ENCODE data around the gene HIPK2. TPM values are rescaled to one million over a fixed set of nuclear protein-coding genes. Genes with fewer than 3 reads are reported as not detected.
A peak's percentile ranks its signal among the peaks of the same experiment; 100 is the strongest.
"Not testable (repeated sequence)": the region's sequence is repeated elsewhere in the genome, so short reads cannot be mapped to it uniquely, and the experiment has no call there.

Gene HIPK2
- total and polyA plus RNA-seq, 2 experiments from 2014 or later, result 7.3 to 16.9 TPM

- no peak for TF ChIP-seq POLR2AphosphoS5 (IDR thresholded peaks at IDR 0.05; ENCODE audit: low read depth)
- TF ChIP-seq CREB1 (CRISPR knock-in tag; IDR thresholded peaks at IDR 0.05; ENCODE audit: low read depth), result no peak
Measured at GRCh38 chr7:139614886-139615285, 162.9 kb downstream of the HIPK2 start (continued).

DNA sequence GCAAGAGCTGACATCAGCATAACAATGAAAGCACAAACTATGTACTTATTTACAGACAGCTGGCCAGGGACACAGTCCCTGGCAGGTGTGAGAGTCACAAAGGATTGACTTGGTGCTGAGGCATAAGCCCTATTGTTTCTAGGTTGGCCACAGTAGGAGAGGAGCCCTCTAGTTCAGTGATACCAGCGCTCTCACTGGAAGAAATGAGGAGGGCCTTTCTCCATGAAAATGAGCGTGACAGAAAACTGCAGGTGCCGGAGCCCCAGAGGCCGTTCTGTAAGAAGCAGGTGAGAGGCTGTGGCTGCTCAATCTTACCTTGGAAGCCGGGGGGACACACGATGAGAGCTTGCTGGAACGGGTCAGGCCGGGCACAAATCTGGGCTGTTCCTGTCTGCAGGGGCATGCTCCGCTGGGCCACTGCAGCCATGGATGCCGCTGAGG lies 163.8 kb downstream of the HIPK2 start:
- no peaks in the 10 kb centered on the region for H3K27me3 ChIP-seq (ENCODE audit: insufficient read depth)
- H3K4me2 ChIP-seq, result no peak overlapping the region
- H3K79me2 ChIP-seq (replicated peaks; ENCODE audit: insufficient read depth), result no peaks in the 10 kb centered on the region
- Mint-ChIP-seq H3K4me3 (no peak overlapping the region), H3K27ac (peak overlapping the region; percentile 91), H3K27me3 (ENCODE audit: insufficient read depth, low read depth, poor library complexity) (peaks cover 4% of the 10 kb centered on the region), H3K9me3 (no peaks in the 10 kb centered on the region; the same call in 2 of the 3 replicates), H3K36me3 (ENCODE audit: low read depth) (peaks cover 3% of the 10 kb centered on the region; the same call in 1 of the 3 replicates), H3K4me1 (peaks cover 21% of the 10 kb centered on the region)
- ATAC-seq (peak; percentile 94), DNase-seq (ENCODE audit: low spot score) (peak; percentile 60)
- H3K4me3 ChIP-seq, result no peak overlapping the region
- H2AFZ ChIP-seq, result no peak overlapping the region
- no peaks in the 10 kb centered on the region for H3K9me2 ChIP-seq (ENCODE audit: insufficient read depth)
- H3K4me1 ChIP-seq (ENCODE audit: insufficient read depth), result no peaks in the 10 kb centered on the region
- H3K27ac ChIP-seq (ENCODE audit: low read depth), result peak overlapping the region; percentile 86; the same call in 1 of the 2 replicates
- no peaks in the 10 kb centered on the region for H3F3A ChIP-seq (replicated peaks; ENCODE audit: low read depth)
- H4K20me1 ChIP-seq (replicated peaks; ENCODE audit: insufficient read depth), result no peaks in the 10 kb centered on the region
- no peaks in the 10 kb centered on the region; the same call in 1 of the 2 replicates for H3K36me3 ChIP-seq (ENCODE audit: insufficient read depth)
- TF ChIP-seq JUNB (IDR thresholded peaks at IDR 0.05; ENCODE audit: unreplicated experiment), result no peak
- TF ChIP-seq, protein P1, sequence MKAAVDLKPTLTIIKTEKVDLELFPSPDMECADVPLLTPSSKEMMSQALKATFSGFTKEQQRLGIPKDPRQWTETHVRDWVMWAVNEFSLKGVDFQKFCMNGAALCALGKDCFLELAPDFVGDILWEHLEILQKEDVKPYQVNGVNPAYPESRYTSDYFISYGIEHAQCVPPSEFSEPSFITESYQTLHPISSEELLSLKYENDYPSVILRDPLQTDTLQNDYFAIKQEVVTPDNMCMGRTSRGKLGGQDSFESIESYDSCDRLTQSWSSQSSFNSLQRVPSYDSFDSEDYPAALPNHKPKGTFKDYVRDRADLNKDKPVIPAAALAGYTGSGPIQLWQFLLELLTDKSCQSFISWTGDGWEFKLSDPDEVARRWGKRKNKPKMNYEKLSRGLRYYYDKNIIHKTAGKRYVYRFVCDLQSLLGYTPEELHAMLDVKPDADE (IDR thresholded peaks at IDR 0.05), result no peak
- TF ChIP-seq ZNF462 (CRISPR knock-in tag; IDR thresholded peaks at IDR 0.05), result peak; percentile 76; the same call in 1 of the 2 replicates
- 0 out of 4 replicates have a peak, but pooled peaks of 1 of the 2 experiments have one; percentile 8 for TF ChIP-seq CTCF (conservative IDR thresholded peaks at IDR 0.05; ENCODE audit: low read depth in 2 of 2)

DNA sequence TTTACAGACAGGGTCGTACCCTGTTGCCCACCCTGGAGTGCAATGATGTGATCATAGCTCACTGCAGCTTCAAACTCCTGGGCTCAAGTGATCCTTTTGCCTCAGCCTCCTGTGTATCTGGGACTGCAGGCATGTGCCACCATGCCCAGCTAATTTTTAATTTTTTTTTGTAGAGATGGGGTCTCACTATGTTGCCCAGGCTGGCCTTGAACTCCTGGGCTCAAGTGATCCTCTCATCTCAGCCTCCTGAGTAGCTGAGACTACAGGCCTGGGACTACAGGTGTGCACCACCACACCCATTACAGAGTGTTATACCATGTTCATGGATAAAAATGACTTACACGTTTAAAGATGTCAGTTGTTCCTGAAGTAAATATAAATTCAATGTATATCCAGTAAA lies 166.2 kb downstream of the HIPK2 start:
- not testable (repeated sequence) for H3K4me3 Mint-ChIP-seq; H2AFZ ChIP-seq; H3K36me3 ChIP-seq (ENCODE audit: insufficient read depth); H3K9me2 ChIP-seq (ENCODE audit: insufficient read depth); H3K4me3 ChIP-seq; H3K79me2 ChIP-seq (replicated peaks; ENCODE audit: insufficient read depth); H3K27me3 Mint-ChIP-seq (ENCODE audit: insufficient read depth, low read depth, poor library complexity); H3F3A ChIP-seq (replicated peaks; ENCODE audit: low read depth); H3K36me3 Mint-ChIP-seq (ENCODE audit: low read depth); H3K27me3 ChIP-seq (ENCODE audit: insufficient read depth); H3K27ac Mint-ChIP-seq; H3K27ac ChIP-seq (ENCODE audit: low read depth); H3K9me3 Mint-ChIP-seq; DNase-seq (ENCODE audit: low spot score); H3K4me1 ChIP-seq (ENCODE audit: insufficient read depth); H3K4me2 ChIP-seq; H4K20me1 ChIP-seq (replicated peaks; ENCODE audit: insufficient read depth); ATAC-seq
- peaks cover 21% of the 10 kb centered on the region for H3K4me1 Mint-ChIP-seq

All from GM23338 (cell line).